ENCODE data around the gene FLNB. TPM values are rescaled to one million over a fixed set of nuclear protein-coding genes. Genes with fewer than 3 reads are reported as not detected.

Gene FLNB
- total and polyA plus RNA-seq, 9 of the 15 experiments (the other 6 are each of a cell fraction or from before 2014, with no cell fraction given): 9.4 to 48.1 (median 25.6) TPM

- Histone ChIP-seq H3K4me2 (ENCODE audit: insufficient read depth, low read length) (no peak overlapping the region), H3K27ac (ENCODE audit: extremely low read depth, low read depth, low read length) (no peak overlapping the region), H3K9ac (ENCODE audit: insufficient read depth in 1 of 2, low read depth in 2 of 2, low read length in 2 of 2) (no peak overlapping the region), H2AFZ (ENCODE audit: low read depth, low read length) (0 out of 2 replicates have a peak overlapping the region, but pooled peaks have one; percentile 55), H3K79me2 (ENCODE audit: control insufficient read depth, insufficient read depth, low read length) (no peaks in the 10 kb centered on the region), H3K9me3 (replicated peaks; ENCODE audit: control insufficient read depth, insufficient read depth, low read depth, low read length) (no peaks in the 10 kb centered on the region), H3K27me3 (ENCODE audit: control insufficient read depth in 2 of 2, insufficient read depth in 2 of 2, low read length in 2 of 2) (no peaks in the 10 kb centered on the region), H3K4me1 (replicated peaks in 1 of 2; ENCODE audit: control insufficient read depth in 2 of 2, insufficient read depth in 2 of 2, low read length in 2 of 2) (peaks cover 6% of the 10 kb centered on the region in 2 experiments; a peak in 4 of 5 replicates), H4K20me1 (replicated peaks; ENCODE audit: control insufficient read depth, insufficient read depth, low read length) (no peaks in the 10 kb centered on the region), H3K4me3 (no peak overlapping the region), H3K36me3 (ENCODE audit: control insufficient read depth, insufficient read depth, low read length) (no peaks in the 10 kb centered on the region), H3K9me1 (ENCODE audit: control insufficient read depth, insufficient read depth, low read length) (no peaks in the 10 kb centered on the region)
- DNase-seq (ENCODE audit: extremely low read depth in 1 of 4, low spot score in 3 of 4) (peak in 1 of 4 experiments; percentile 19), ATAC-seq (peak; percentile 68), FAIRE-seq (no peak)
- POLR2A ChIA-PET: interaction anchor here (1.3 kb wide), 1 partner anchor 180 kb away, joined by 3 read pairs; no protein-coding TSS in a partner anchor
- CTCF ChIA-PET (ENCODE audit: low intra/inter-chr PET ratio): no interaction called here
- WGBS (ENCODE audit: insufficient coverage, low coverage, missing lambda C conversion rate): 33% methylated on average over 9 of the region's 9 CpGs
- intact Hi-C loops (cut with micrococcal nuclease) (no loop called here), in situ Hi-C loops (cut with MboI) (no loop called here)
- BruUV-seq (replicated peaks): no TSS peak
- TF ChIP-seq ZC3H4 (CRISPR knock-in tag; IDR thresholded peaks at IDR 0.05; ENCODE audit: borderline replicate concordance) (no peak), MGA (IDR thresholded peaks at IDR 0.05) (peak; percentile 18; the same call in 1 of the 2 replicates), TSHZ1 (CRISPR knock-in tag; IDR thresholded peaks at IDR 0.05) (no peak), EHMT2 (IDR thresholded peaks at IDR 0.05) (peak; percentile 27; the same call in 1 of the 2 replicates), MAZ (CRISPR knock-in tag; conservative IDR thresholded peaks at IDR 0.05 in 1 of 2, IDR thresholded peaks at IDR 0.05 in 1 of 2) (no peak)
Measured at GRCh38 chr3:57985176-57985983, 22.8 kb upstream of the FLNB start.

Data from K562 (cell line).